SKM-1 treated with dmso at 0.1 percent for 144 hours (cell line): ENCODE results near the gene KIFBP.
A peak's percentile ranks its signal among the peaks of the same experiment; 100 is the strongest.
"Not testable (repeated sequence)": the region's sequence is repeated elsewhere in the genome, so short reads cannot be mapped to it uniquely, and the experiment has no call there.

Experiments
- DNase-seq: peaks from one replicate; lab custom pipeline; 2025; ENCODE audit not compliant: unreplicated experiment; lab: John Stamatoyannopoulos, UW

The KIFBP gene, protein sequence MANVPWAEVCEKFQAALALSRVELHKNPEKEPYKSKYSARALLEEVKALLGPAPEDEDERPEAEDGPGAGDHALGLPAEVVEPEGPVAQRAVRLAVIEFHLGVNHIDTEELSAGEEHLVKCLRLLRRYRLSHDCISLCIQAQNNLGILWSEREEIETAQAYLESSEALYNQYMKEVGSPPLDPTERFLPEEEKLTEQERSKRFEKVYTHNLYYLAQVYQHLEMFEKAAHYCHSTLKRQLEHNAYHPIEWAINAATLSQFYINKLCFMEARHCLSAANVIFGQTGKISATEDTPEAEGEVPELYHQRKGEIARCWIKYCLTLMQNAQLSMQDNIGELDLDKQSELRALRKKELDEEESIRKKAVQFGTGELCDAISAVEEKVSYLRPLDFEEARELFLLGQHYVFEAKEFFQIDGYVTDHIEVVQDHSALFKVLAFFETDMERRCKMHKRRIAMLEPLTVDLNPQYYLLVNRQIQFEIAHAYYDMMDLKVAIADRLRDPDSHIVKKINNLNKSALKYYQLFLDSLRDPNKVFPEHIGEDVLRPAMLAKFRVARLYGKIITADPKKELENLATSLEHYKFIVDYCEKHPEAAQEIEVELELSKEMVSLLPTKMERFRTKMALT

DNA sequence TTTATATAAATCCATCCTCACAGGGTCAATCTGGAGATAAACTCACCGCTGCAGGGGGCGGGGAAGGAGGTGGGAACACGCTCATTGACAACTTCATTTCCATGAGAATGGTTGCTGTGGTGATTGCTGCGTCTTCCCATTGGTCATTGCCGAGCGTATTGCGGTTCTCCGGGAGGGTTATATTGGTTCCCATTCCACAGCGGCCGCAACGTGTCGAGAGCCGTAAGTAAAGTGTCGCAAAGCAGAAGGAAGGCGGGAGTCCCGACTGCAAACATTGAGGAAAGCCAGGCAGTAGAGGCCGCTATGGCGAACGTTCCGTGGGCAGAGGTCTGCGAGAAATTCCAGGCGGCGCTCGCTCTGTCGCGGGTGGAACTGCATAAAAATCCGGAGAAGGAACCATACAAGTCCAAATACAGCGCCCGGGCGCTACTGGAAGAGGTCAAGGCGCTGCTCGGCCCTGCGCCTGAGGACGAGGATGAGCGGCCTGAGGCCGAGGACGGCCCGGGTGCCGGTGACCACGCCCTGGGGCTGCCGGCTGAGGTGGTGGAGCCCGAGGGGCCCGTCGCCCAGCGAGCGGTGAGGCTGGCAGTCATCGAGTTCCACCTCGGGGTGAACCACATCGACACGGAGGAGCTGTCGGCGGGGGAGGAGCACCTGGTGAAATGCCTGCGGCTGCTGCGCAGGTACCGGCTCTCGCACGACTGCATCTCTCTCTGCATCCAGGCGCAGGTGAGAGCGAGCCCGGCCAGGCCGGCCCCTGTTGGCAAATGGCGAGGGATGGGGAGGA, at the start of gene KIFBP:
KIFBP (plus strand) TSS at position 274 of the 787 bp plus-strand sequence; CDS start at position 304, 30 bp downstream.
- DNase-seq, result peak; percentile 99

DNA sequence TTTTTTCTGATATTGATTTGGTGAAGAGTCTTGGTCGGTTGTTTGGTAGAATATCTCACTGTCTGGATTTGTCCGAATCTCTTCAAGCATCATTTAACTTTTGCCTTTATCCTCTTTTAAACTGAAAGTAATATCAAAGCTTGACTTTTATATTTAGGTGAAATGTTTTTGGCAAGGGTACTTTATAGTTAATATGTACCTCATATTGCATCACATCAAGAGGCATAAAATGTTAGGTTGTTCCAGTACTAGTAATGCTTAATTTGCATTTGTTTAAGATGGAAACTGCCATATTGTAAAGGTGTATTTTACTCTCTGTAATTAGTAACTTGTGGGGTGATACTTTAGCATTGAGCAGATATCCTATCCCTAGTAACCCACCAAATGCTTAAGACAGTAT, 49.7 kb upstream of the KIFBP start:
- DNase-seq, result no peak

DNA sequence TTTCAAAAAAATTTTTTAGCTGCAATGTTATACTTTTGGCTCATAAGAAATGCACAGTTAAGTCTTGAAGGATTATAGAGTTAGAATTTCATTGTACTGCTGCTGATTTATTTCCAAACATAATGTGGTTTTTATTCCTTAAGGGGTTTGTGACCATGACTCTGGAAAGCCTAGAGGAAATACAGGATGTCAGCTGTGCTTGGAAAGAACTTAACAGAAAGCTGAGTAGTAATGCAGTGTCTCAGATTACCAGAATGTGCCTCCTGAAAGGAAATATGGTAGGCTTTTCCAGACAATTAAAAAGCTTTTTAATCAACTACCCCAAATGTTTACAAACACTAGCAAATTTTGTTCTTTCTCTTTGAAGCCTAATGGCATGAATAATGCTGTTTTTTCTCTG, 47.7 kb upstream of the KIFBP start:
- not testable (repeated sequence) for DNase-seq

DNA sequence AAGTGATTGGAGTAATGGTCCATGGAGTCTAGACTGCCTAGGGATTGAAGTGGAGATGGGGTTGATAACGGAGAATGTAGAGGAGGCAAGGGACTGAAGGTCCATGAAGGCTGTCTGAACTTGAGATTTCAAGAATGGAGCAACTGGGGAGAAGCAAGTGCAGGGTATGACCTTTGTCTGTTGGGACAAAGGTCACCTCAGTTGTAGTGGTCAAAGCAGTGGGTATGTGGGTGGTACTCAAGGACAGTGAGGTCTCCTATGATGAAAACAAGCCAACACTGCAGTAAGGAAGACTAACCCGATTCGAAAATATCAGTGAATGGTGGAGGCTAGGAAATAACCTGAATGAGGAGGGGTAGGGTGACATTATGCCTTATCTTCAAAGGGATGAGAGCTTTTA, 38.0 kb upstream of the KIFBP start:
- no peak for DNase-seq

DNA sequence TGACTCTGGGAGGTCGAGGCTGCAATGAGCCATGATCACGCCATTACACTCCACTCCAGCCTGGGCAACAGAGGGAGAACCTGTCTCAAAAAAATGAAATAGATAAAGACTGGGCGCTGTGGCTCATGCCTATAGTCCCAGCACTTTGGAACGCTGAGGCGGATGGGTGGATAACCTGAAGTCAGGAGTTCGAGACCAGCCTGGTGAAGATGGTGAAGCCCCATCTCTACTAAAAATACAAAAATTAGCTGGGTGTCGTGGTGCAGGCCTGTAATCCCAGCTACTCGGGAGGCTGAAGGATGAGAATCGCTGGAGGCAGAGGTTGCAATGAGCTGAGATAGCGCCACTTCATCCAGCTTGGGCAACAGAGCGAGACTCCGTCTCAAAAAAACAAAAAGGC, 33.7 kb upstream of the KIFBP start:
- DNase-seq, result no peak

DNA sequence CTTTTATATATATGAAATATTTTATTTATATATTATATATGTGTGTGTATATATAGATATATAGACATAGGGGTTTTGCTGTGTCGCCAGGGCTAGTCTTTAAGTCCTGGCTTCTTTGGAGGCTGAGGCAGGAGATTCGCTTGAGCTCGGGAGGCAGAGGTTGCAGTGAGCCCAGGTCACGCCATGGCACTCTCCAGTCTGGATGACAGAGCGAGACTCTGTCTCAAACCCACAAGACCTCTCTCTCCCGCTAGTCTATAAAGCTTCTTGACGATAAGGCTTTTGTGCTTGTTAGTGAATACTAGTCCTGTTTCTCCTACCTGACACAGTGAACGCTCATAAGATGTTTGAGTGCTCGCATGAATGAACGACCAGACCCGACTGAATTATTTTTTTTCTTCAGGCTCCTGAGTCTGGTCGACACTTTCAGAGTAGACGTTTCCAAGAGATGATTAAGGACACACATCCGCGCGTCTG, 33.2 kb upstream of the KIFBP start:
- peak; percentile 77 for DNase-seq

DNA sequence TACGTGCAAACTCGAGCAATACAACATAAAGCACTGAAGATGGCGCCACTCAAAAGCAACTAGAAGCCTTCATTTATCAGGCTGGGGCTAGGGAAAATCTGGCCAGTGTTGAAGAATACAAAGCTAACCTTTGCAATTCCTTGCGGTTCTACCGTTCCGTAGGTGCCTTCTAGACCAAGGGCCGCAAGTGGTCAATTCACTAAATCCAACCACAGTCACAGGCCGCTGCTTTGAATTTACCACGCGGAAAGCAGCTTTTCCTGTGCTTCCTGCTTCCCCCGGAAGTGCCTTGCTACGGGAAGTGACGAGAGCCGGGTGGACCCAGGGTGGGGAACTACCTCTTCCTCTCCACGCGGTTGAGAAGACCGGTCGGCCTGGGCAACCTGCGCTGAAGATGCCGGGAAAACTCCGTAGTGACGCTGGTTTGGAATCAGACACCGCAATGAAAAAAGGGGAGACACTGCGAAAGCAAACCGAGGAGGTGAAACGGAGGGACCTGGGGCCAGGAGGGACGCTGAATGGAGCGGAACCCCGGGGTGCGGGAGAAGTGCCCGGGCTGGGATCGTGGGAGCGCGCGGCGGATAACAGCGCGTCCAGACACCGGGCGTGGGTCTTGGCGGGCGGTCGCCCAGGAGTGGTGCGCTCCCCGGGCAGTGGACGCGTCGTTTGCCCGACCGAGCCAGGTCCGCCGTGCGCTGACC, 32.6 kb upstream of the KIFBP start, which contains the start of gene DDX21:
DDX21 (plus strand) TSS at position 339 of the 701 bp plus-strand sequence; CDS start at position 395, 56 bp downstream.
- DNase-seq, result peak; percentile 94

DNA sequence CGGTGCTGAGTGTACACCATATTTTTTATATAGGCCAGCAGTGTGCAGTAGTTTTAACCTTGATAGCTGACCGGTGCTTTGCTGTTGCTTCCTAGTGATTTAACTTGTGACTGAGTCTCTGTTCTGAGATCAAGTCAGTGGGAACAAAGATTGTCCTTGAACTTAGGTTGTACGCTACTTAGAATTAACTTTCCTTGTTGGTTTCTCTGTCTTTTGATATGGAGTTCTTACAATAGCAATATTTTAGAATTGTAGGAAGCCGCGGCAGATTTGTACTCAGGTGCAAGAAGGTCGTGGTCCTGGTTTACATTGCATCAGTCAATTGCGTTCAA, 31.4 kb upstream of the KIFBP start:
- no peak for DNase-seq

DNA sequence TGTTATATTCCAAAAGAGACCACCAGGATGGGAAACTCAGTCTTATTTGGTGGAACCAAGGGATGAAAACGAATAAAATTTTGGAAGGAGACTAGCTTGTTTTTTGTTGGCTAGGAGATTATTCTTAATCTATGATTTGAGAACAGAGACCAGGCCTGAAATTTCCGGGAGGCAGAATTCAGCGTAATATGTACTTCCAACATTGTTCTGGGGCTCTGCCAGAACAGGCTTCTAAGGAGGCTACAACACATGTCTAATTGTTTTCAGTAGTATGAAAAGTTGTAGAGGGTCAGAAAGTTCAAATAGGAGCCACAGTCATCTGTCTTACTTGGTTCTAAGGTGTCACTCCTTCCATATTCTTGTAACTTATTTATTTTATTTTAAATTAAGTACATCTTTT, 30.9 kb upstream of the KIFBP start:
- no peak for DNase-seq

DNA sequence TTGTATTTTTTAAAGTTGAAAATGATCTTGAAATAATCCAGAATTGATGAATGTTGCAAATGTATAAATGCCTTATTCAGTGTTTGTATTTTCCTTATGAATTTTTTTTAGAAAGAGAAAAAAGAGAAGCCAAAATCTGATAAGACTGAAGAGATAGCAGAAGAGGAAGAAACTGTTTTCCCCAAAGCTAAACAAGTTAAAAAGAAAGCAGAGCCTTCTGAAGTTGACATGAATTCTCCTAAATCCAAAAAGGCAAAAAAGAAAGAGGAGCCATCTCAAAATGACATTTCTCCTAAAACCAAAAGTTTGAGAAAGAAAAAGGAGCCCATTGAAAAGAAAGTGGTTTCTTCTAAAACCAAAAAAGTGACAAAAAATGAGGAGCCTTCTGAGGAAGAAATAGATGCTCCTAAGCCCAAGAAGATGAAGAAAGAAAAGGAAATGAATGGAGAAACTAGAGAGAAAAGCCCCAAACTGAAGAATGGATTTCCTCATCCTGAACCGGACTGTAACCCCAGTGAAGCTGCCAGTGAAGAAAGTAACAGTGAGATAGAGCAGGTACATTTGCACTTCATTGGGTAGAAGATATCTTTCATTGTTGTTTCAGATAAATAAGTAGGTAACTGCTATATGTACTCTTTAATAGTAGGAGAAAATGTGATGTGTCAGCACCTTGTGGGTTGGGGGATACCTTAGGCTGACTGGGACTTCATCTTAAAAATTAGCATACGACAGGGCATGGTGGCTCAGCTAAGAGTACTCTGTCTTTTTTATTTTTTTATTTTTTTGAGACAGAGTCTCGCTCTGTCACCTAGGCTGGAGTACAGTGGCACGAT, 28.7 kb upstream of the KIFBP start:
- DNase-seq, result no peak

DNA sequence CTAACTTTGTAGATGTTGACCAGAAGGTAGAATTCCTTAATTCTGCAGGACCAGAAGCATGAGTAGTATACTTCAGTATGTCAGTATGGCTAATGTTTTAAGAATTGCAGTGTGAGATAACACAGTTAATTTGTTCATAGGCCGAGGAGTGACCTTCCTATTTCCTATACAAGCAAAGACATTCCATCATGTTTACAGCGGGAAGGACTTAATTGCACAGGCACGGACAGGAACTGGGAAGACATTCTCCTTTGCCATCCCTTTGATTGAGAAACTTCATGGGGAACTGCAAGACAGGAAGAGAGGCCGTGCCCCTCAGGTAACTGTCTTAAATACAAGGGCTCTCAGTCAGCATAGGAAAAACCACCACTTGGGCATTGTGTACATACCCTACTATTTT, 25.5 kb upstream of the KIFBP start:
- DNase-seq, result no peak

DNA sequence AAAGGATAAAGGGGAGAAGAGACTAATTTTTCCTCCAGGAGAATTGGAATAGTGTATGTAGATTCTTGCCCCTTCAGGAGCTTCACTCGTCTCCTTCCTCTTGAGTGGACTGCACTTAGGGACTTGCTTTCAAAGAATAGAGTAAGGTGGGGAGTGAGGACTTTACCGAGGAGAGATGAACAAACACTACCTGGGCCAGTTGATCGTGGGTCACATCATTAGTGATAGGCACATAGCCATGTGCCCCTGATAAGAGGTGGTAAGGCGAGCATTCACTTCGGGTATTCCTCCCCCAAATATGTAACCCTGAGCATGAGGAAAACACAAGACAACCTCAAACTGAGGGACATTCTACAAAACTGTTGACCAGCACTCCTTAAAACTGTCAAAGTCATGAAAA, 14.6 kb upstream of the KIFBP start:
- DNase-seq, result no peak

DNA sequence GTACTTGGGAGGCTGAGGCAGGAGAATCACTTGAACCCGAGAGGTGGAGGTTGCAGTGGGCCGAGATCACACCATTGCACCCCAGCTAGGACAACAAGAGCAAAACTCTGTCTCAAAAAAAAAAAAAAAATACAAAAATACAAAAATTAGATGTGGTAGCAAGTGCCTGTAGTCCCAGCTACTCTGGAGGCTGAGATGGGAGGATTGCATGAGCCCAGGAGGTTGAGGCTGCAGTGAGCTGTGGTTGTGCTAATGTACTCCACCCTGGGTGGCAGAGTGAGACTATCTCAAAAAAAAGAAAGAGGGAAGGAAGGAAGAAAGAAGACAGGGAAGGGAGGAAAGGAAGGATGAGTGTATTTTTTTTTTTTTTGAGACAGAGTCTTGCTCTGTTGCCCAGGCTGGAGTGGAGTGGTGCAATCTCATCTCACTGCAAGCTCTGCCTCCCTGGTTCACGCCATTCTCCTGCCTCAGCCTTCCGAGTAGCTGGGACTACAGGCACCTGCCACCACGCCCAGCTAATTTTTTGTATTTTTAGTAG, 12.6 kb upstream of the KIFBP start:
- DNase-seq, result not testable (repeated sequence)

DNA sequence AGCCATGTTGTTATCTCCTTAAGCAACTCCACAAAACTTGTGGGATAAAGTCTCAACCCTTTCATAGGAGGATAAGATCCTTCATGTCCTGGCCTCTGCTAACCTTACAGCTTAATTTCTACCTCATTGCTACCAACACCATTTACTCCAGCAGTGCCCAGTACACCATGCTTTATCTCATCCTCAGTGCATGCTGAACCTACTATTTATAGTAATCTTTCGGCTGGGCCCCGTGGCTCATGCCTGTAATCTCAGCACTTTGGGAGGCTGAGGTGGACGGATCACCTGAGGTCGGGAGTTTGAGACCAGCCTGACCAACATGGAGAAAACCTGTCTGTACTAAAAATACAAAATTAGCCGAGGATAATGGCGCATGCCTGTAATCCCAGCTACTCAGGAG, 8.9 kb upstream of the KIFBP start:
- DNase-seq, result not testable (repeated sequence)

DNA sequence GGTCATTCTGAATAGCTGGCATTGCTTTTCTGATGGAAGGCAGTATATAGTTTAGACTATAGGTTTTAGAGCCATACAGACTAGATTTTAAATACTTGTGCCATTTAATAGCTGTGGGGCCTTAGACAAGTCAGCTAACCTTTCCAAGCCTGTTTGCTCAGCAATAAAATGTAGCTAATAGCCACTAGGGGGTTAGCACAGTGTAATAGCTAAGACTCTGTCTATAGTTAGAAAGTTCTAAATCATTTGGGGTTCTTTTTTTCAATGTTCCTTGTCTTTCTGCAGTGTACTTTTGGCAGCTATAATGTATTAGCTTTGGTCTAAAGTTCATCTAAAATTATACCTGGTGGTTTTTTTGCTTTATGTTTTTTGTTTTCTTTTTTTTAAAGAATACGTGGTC, 7.5 kb upstream of the KIFBP start:
- DNase-seq, result no peak

DNA sequence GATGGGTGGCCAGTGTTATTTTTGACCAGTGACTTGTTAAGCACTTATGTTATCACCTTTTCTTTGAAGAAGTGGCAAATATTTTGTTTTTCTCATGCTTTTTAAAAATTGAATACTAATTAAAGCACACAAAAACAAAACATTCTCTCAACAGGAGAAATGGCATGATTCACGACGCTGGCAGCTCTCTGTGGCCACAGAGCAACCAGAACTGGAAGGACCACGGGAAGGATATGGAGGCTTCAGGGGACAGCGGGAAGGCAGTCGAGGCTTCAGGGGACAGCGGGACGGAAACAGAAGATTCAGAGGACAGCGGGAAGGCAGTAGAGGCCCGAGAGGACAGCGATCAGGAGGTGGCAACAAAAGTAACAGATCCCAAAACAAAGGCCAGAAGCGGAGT, 6.2 kb upstream of the KIFBP start:
- no peak for DNase-seq

DNA sequence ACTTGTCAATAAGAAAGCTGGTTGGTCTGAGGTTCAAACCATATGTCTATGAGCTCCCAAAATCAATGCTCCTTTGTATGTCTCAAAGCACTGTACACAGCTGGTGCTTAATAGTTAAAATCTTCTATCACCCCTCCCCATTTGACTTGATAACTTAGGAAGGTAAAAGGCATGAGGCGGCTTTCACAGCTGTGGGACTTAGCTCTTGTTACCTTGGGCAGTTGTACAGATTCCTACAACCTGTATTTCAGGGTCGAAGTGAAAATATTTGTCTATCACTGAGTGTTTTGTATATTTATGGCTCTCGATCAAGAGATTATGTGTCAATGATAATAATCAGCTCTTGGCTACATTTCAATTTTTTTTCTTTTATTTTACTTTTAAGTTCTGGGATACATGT, 992 bp upstream of the KIFBP start:
- no peak for DNase-seq

DNA sequence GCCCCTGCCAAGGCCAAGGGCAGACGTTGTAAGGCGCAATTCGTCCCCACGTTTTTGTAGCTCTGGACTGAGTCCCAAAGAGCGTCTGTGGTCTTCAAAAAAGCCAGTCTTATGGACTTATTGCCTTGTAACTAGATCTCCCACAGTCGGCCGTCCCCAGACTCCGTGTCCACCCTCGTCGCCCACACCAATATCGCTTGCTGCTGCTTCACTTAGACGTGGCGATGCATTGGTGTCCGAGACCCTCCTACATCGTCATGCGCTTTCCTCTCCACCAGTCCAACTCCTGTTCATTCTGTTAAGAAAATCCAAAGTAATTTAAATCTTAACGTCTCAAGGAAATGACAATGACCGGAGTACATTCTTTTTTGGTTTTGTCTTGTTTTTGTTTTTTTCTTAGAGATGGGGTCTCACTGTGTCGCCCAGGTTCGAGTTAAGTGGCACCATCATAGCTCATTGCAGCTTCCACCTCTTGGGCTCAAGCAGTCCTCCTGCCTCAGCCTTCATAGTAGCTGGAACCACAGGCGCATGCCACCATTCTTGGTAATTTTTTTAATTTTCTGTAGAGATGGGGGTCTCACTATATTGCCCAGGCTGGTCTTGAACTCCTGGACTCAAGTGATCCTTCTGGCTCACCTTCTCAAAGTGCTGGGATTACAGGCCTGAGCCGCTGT, 851 bp downstream of the KIFBP start:
- no peak for DNase-seq

DNA sequence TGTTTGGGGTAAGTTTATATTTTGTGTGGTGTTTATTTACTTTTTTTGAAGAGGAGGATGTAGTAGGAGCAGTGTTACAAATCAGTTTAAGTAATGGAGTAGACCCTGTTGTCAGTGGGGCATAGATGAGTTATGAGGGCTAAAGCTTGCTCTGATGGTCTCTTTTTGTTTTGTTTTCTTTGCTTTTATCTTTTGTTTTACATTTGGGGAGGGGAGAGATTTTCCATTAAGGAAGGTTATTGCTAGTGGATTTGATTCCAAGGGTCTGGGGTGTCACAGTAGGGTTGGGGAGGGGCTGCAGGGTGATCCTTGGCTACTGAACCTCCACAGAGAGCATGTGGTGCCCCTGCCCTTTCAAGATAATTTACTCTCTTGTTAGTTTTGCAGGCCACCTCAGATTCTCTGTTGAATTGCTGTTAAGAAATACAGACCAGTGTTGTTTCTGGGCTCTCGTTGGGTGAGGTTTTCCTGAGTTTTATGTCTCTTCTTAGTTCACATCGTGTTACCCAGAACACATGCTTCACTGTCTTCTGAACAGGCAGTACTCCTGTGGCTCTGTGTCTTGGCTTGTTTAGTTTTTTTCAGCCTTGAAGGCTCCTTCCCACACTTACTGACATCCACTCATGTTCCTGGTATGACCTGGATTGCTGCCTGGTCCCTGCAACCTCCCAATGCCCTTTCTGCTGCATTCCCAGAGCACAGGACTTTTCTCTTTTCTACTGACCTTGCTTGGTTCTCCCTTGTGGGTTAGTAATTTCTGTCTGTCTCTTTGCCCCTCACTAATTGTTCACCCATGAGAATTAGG, 4.2 kb downstream of the KIFBP start:
- DNase-seq, result no peak
